Thymus (tissue), 11 donors: ENCODE results near the gene H3-3A. TPM values are rescaled to one million over a fixed set of nuclear protein-coding genes. Genes with fewer than 3 reads are reported as not detected.

Source experiments
- DNase-seq, 9 donors: peaks; one replicate each; pipeline ENCODE4 v3.0.0-alpha.2; 2013; ENCODE audit warnings: low spot score in 9 of 9, low read depth in 6 of 9, missing footprints in 1 of 9
- H3K27ac ChIP-seq, 2 donors: one replicate each; pipeline ENCODE4 v1.5.1; 2013; ENCODE audit warnings: control low read depth in 1 of 2, low read depth in 1 of 2, low read length in 1 of 2, mild to moderate bottlenecking in 1 of 2, moderate library complexity in 1 of 2
- H3K27me3 ChIP-seq, 2 donors: one replicate each; pipeline ENCODE4 v1.5.1; 2013; ENCODE audit warnings: low read length in 1 of 2; ENCODE audit not compliant: control insufficient read depth in 2 of 2, insufficient read depth in 1 of 2
- H3K36me3 ChIP-seq, 2 donors: one replicate each; pipeline ENCODE4 v1.5.1; 2013; ENCODE audit warnings: low read length in 1 of 2, mild to moderate bottlenecking in 1 of 2, moderate library complexity in 1 of 2; ENCODE audit not compliant: control insufficient read depth in 2 of 2, insufficient read depth in 2 of 2
- H3K4me1 ChIP-seq, 2 donors: one replicate each; pipeline ENCODE4 v1.5.1; 2013; ENCODE audit warnings: low read length in 2 of 2; ENCODE audit not compliant: control insufficient read depth in 2 of 2, insufficient read depth in 2 of 2
- H3K4me3 ChIP-seq, 2 donors: one replicate each; pipeline ENCODE4 v1.5.1; 2013; ENCODE audit warnings: low read length in 2 of 2, control low read depth in 1 of 2, mild to moderate bottlenecking in 1 of 2
- H3K9me3 ChIP-seq, 2 donors: one replicate each; pipeline ENCODE4 v1.5.1; 2013; ENCODE audit warnings: low read length in 1 of 2, mild to moderate bottlenecking in 1 of 2; ENCODE audit not compliant: control insufficient read depth in 2 of 2, insufficient read depth in 1 of 2
- WGBS: extraction: QIAGEN DNeasy Blood & Tissue Kit; methylation state at CpG from one replicate; pipeline ENCODE4 v1.1.7; 2013; 5-methylcytosine and 5-hydroxymethylcytosine counted together
- polyA plus RNA-seq: library from polyadenylated mRNA; stranded (reverse); fragments of 200-250 nt; gene quantifications from one replicate; pipeline ENCODE4 v1.2.3, GENCODE V29; 2013
- total RNA-seq: library from RNA; stranded (reverse); fragments of 120-200 nt; gene quantifications from one replicate; pipeline ENCODE4 v1.2.4, GENCODE V29; 2013
- donor health status: healthy.

Gene H3-3A
- total and polyA plus RNA-seq, 2 donors, result 725 to 1,694 TPM

- 90% methylated on average over 5 of the region's 5 CpGs for WGBS
- Histone ChIP-seq H3K36me3 (no peaks in the 10 kb centered on the region), H3K9me3 (no peaks in the 10 kb centered on the region), H3K4me1 (no peaks in the 10 kb centered on the region), H3K27me3 (no peaks in the 10 kb centered on the region), H3K4me3 (no peak overlapping the region), H3K27ac (peak overlapping the region in 1 of 2 donors; percentile 15)
- DNase-seq, result no peak
Measured at GRCh38 chr1:226027538-226028217, 34.8 kb upstream of the H3-3A start.

GRCh38 chr1:226029093-226029496 is 33.4 kb upstream of the H3-3A start:
- peak in 1 of 9 donors; percentile 32 for DNase-seq
- no peaks in the 10 kb centered on the region for H3K4me1 ChIP-seq
- peak overlapping the region in 1 of 2 donors; percentile 15 for H3K27ac ChIP-seq
- WGBS, result 73% methylated on average over 7 of the region's 7 CpGs
- H3K36me3 ChIP-seq, result no peaks in the 10 kb centered on the region
- H3K4me3 ChIP-seq, result no peak overlapping the region
- H3K27me3 ChIP-seq, result no peaks in the 10 kb centered on the region
- H3K9me3 ChIP-seq, result no peaks in the 10 kb centered on the region

DNA sequence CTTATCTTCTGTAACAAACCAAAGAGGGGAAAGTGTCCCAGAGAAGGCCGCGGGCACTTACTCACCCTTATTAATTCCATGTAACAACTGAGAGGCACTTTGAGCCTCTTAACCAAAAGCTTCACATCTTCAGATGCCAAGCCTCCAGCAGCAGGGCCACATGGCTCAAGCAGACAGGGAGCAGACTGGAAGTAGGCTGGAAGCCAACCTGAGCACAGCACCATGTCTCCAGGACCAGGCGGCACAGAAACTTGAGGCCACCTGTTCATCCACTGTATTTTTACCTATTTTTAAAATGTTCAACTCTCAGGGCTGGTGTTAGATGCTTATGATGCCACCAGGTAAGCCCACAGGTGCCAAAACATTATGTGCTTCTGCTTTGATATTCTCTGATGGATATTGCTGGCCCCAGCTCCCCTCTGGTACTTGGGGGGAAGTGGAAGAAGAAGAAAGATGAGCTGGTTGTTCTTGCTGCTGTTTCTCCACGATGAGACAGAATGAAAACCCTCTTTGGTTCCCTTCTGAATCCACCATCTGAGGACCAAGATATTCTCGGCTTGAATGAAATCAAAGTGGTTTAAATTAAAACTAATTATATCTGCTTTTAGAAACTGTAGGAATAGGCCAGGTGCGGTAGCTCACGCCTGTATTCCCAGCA is 32.8 kb upstream of the H3-3A start:
- H3K4me1 ChIP-seq, result no peaks in the 10 kb centered on the region
- peak overlapping the region in 1 of 2 donors; percentile 15 for H3K27ac ChIP-seq
- 97% methylated on average over 7 of the region's 7 CpGs for WGBS
- no peak overlapping the region for H3K4me3 ChIP-seq
- no peaks in the 10 kb centered on the region for H3K27me3 ChIP-seq
- DNase-seq, result no peak
- H3K36me3 ChIP-seq, result no peaks in the 10 kb centered on the region
- no peaks in the 10 kb centered on the region for H3K9me3 ChIP-seq

- Histone ChIP-seq H3K27ac (no peak overlapping the region), H3K27me3 (no peaks in the 10 kb centered on the region), H3K4me1 (no peaks in the 10 kb centered on the region), H3K4me3 (no peak overlapping the region), H3K9me3 (no peaks in the 10 kb centered on the region), H3K36me3 (no peaks in the 10 kb centered on the region)
- DNase-seq, result no peak
- WGBS, result 93% methylated on average over 4 of the region's 4 CpGs
Measured at GRCh38 chr1:226033582-226033981, 28.9 kb upstream of the H3-3A start.

DNA sequence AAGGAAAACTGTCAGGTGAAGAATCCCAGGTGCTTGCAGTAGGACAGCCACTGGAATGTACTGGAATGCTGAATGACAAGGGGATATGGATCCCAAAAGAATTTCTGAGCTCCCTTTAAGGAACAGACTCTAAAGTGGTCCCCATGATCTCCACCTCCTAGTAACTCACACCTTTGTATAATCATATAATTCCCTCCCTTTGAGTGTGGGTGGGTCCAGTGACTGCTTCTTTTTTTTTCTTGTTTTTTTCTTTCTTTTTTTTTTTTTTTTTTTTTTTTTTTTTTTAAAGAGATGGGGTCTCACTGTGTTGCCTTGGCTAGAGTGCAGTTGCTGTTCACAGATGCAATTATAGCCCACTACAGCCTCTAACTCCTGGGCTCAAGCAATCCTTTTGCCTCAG is 28.5 kb upstream of the H3-3A start:
- no peaks in the 10 kb centered on the region for H3K27me3 ChIP-seq
- DNase-seq, result no peak
- H3K4me1 ChIP-seq, result no peaks in the 10 kb centered on the region
- H3K4me3 ChIP-seq, result no peak overlapping the region
- no peak overlapping the region for H3K27ac ChIP-seq
- H3K36me3 ChIP-seq, result no peaks in the 10 kb centered on the region
- no peaks in the 10 kb centered on the region for H3K9me3 ChIP-seq

GRCh38 chr1:226034482-226034881 is 28.0 kb upstream of the H3-3A start:
- Histone ChIP-seq H3K4me3 (no peak overlapping the region), H3K4me1 (no peaks in the 10 kb centered on the region), H3K27ac (no peak overlapping the region), H3K36me3 (no peaks in the 10 kb centered on the region), H3K9me3 (no peaks in the 10 kb centered on the region), H3K27me3 (no peaks in the 10 kb centered on the region)
- WGBS, result 72% methylated on average over 6 of the region's 6 CpGs
- DNase-seq, result no peak

GRCh38 chr1:226035915-226036314 is 26.6 kb upstream of the H3-3A start:
- no peaks in the 10 kb centered on the region for H3K36me3 ChIP-seq
- no peak overlapping the region for H3K27ac ChIP-seq
- no peaks in the 10 kb centered on the region for H3K9me3 ChIP-seq
- DNase-seq, result no peak
- H3K4me3 ChIP-seq, result no peak overlapping the region
- 98% methylated on average over 5 of the region's 5 CpGs for WGBS
- H3K4me1 ChIP-seq, result no peaks in the 10 kb centered on the region
- H3K27me3 ChIP-seq, result no peaks in the 10 kb centered on the region

DNA sequence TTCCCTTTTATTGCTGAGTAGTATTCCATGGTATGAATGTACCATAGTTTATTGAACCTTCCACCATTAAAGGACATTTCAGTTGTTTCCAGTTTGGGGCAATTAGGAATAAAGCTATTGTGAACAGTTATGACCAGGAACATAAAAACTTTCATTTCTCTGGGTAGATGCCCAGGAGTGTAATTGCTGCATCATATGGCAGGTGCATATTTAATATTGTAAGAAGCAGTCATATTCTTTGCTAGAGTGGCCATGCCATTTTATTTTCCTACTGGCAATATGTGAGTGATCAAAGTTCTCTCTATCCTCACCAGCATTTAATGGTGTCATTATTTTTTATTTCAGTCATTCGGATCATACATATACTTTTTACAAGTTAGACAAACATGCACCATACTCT is 23.9 kb upstream of the H3-3A start:
- Histone ChIP-seq H3K4me3 (no peak overlapping the region), H3K27ac (no peak overlapping the region), H3K4me1 (no peaks in the 10 kb centered on the region), H3K27me3 (no peaks in the 10 kb centered on the region), H3K9me3 (no peaks in the 10 kb centered on the region), H3K36me3 (no peaks in the 10 kb centered on the region)
- no peak for DNase-seq
- 99% methylated on average over 1 of the region's 1 CpG for WGBS

DNA sequence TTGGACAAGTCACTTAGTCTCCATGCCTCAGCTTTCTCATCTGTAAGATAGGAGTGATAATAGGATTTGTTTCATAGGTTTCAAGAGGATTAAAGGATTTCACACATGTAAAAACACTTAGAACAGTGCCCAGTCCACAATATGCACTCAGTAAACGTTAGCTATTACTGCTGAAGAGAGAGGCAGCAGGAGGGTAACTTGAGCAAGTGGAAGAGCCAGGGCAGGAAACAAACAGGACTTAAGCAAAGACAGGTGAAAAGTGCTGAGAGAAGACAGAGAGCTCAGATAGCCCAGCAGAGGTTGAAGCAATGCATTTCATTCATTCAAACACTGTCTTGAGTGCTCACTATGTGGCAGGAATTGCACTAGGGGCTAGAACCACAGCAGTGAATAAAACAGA is 21.1 kb upstream of the H3-3A start:
- Histone ChIP-seq H3K9me3 (no peaks in the 10 kb centered on the region), H3K27me3 (no peaks in the 10 kb centered on the region), H3K4me1 (no peaks in the 10 kb centered on the region), H3K4me3 (no peak overlapping the region), H3K36me3 (peaks cover 4% of the 10 kb centered on the region in 2 donors), H3K27ac (no peak overlapping the region)
- no peak for DNase-seq
- WGBS, result 88% methylated on average over 1 of the region's 1 CpG
